Naive thymus-derived CD4-positive, alpha-beta T cell (primary cell): Measurements from ENCODE around the gene ZNF771. TPM values are rescaled to one million over a fixed set of nuclear protein-coding genes. Genes with fewer than 3 reads are reported as not detected.

Source experiments
- ATAC-seq: fragments of 150-1000 bp; cut with Tn5 transposase; 2 replicates; pipeline ENCODE4 v1.10.0; 2021; ENCODE audit warnings: mild to moderate bottlenecking, moderate library complexity
- CTCF ChIA-PET: fragments of 350-600 bp; sonication (Branson Sonifier 250); formaldehyde crosslinking; loops from one replicate; lab custom pipeline; 2021; ENCODE audit warnings: antibody characterized with exemption; lab: Charles Lee
- POLR2A ChIA-PET: fragments of 350-600 bp; sonication (Branson Sonifier 250); formaldehyde crosslinking; loops from one replicate; lab custom pipeline; 2021; ENCODE audit warnings: antibody characterized with exemption, inconsistent platforms; lab: Charles Lee
- DNase-seq, 9 donors: peaks; one replicate each; pipeline versions ENCODE4 v3.0.0 to v3.0.0-alpha.2; 2020 to 2022; ENCODE audit warnings: mixed read lengths in 1 of 9
- H3K27ac ChIP-seq: one replicate; pipeline ENCODE4 v1.7.0; 2013; ENCODE audit warnings: mild to moderate bottlenecking, low read depth, low read length, moderate library complexity
- H3K27me3 ChIP-seq, 2 donors: one replicate each; pipeline ENCODE4 v1.7.0; 2013; ENCODE audit warnings: low read length in 2 of 2, mild to moderate bottlenecking in 2 of 2, moderate library complexity in 2 of 2; ENCODE audit not compliant: control insufficient read depth in 2 of 2, insufficient read depth in 2 of 2
- H3K36me3 ChIP-seq, 3 experiments: 1 replicate in 2 of 3; 2 replicates in 1 of 3; pipeline ENCODE4 v1.7.0; 2013; ENCODE audit warnings: low read length in 3 of 3, mild to moderate bottlenecking in 3 of 3, moderate library complexity in 1 of 3; ENCODE audit not compliant: insufficient read depth in 3 of 3, control insufficient read depth in 2 of 3
- H3K4me1 ChIP-seq, 2 donors: one replicate each; pipeline ENCODE4 v1.7.0; 2013; ENCODE audit warnings: low read length in 2 of 2, mild to moderate bottlenecking in 2 of 2, moderate library complexity in 1 of 2; ENCODE audit not compliant: control insufficient read depth in 2 of 2, insufficient read depth in 2 of 2
- H3K4me3 ChIP-seq: 2 replicates; pipeline ENCODE4 v1.7.0; 2013; ENCODE audit warnings: mild to moderate bottlenecking, low read length
- H3K9me3 ChIP-seq, 3 experiments: 1 replicate in 2 of 3; 2 replicates in 1 of 3; pipeline ENCODE4 v1.7.0; 2013; ENCODE audit warnings: low read length in 3 of 3; ENCODE audit not compliant: control insufficient read depth in 2 of 3
- H3K27ac Mint-ChIP-seq, 9 donors: one replicate each; pipeline ENCODE4 v1.8.0; 2020 to 2022; ENCODE audit warnings: mixed read lengths in 9 of 9, mild to moderate bottlenecking in 8 of 9, moderate library complexity in 5 of 9, inconsistent platforms in 2 of 9
- H3K27me3 Mint-ChIP-seq, 5 donors: one replicate each; pipeline ENCODE4 v1.8.0; 2021 to 2022; ENCODE audit warnings: mixed read lengths in 5 of 5, mild to moderate bottlenecking in 1 of 5
- H3K36me3 Mint-ChIP-seq, 5 donors: one replicate each; pipeline ENCODE4 v1.8.0; 2020 to 2022; ENCODE audit warnings: mixed read lengths in 5 of 5, mild to moderate bottlenecking in 3 of 5, inconsistent platforms in 1 of 5
- H3K4me1 Mint-ChIP-seq, 7 donors: one replicate each; pipeline ENCODE4 v1.8.0; 2020 to 2022; ENCODE audit warnings: mixed read lengths in 7 of 7, mild to moderate bottlenecking in 3 of 7, inconsistent platforms in 1 of 7
- H3K4me3 Mint-ChIP-seq, 10 donors: one replicate each; pipeline ENCODE4 v1.8.0; 2020 to 2022; ENCODE audit warnings: mild to moderate bottlenecking in 10 of 10, mixed read lengths in 10 of 10, moderate library complexity in 6 of 10, inconsistent platforms in 2 of 10
- H3K9me3 Mint-ChIP-seq, 11 donors: one replicate each; pipeline ENCODE4 v1.8.0; 2020 to 2022; ENCODE audit warnings: mixed read lengths in 11 of 11, mild to moderate bottlenecking in 4 of 11, inconsistent platforms in 1 of 11, moderate library complexity in 1 of 11
- intact Hi-C, 2 donors: fragments of 100-400 bp; cut with micrococcal nuclease; formaldehyde crosslinking; loops; one replicate each; pipeline ENCODE4 v1.15.1; 2023
- polyA plus RNA-seq, 2 donors: library from polyadenylated mRNA; unstranded; fragments of 300-500 nt; fragmentation: Illumina TruSeq; gene quantifications; one replicate each; pipeline ENCODE4 v1.2.3, GENCODE V29; 2021
- total RNA-seq, 6 experiments: library from RNA in 5 of 6; stranded (reverse) in 5 of 6; gene quantifications; 1 replicate in 5 of 6; 2 replicates in 1 of 6; pipeline ENCODE4 v1.2.3 and lab custom pipeline; 2021 to 2026

ZNF771 gene
- total and polyA plus RNA-seq, 7 experiments from 2014 or later = 1.2 to 9.4 (median 4.5) TPM

GRCh38 chr16:30368792-30369090, 38.7 kb upstream of the ZNF771 start:
- peak overlapping the region; percentile 83 to 92 (median 88) for H3K4me3 Mint-ChIP-seq
- ChIA-PET POLR2A (interaction anchor here (0.9 to 9.3 kb wide), 12 partner anchors 9 to 290 kb away, joined by 3 to 120 read pairs (median 4); partner anchors contain the start of genes SEPTIN1 and ZNF48), CTCF (interaction anchor here (0.6 to 2.8 kb wide), 3 partner anchors 41 to 245 kb away, joined by 3 to 9 read pairs (median 3); no protein-coding TSS in a partner anchor)
- peaks cover 0 to 19% (median 6%) of the 10 kb centered on the region in 5 donors for H3K36me3 Mint-ChIP-seq
- DNase-seq = peak in 1 of 9 donors; percentile 9
- H3K27ac ChIP-seq = peak overlapping the region; percentile 67
- H3K36me3 ChIP-seq = peaks cover 0 to 17% (median 0%) of the 10 kb centered on the region in 3 experiments
- peaks cover 0 to 3% (median 0%) of the 10 kb centered on the region in 5 donors for H3K27me3 Mint-ChIP-seq
- no peaks in the 10 kb centered on the region for H3K27me3 ChIP-seq
- peaks cover 23 to 26% of the 10 kb centered on the region in 2 donors for H3K4me1 ChIP-seq
- peaks cover 0 to 2% (median 0%) of the 10 kb centered on the region in 11 donors for H3K9me3 Mint-ChIP-seq
- peaks cover 44 to 60% (median 59%) of the 10 kb centered on the region in 7 donors for H3K4me1 Mint-ChIP-seq
- intact Hi-C loops = loop anchor here in 1 of 2 donors (2.0 kb wide), 1 partner anchor 34 kb away; no protein-coding TSS in a partner anchor
- no peak for ATAC-seq
- peak overlapping the region; percentile 52 to 90 (median 80) for H3K27ac Mint-ChIP-seq
- H3K4me3 ChIP-seq = peak overlapping the region; percentile 73
- no peaks in the 10 kb centered on the region for H3K9me3 ChIP-seq

- ChIA-PET POLR2A (interaction anchor here (0.9 to 9.3 kb wide), 12 partner anchors 9 to 290 kb away, joined by 3 to 120 read pairs (median 4); partner anchors contain the start of genes SEPTIN1 and ZNF48), CTCF (interaction anchor here (0.6 to 2.8 kb wide), 4 partner anchors 14 to 245 kb away, joined by 3 to 9 read pairs (median 4); partner anchors contain the start of gene SEPTIN1)
- Histone ChIP-seq H3K27me3 (no peaks in the 10 kb centered on the region), H3K9me3 (no peaks in the 10 kb centered on the region), H3K27ac (peak overlapping the region; percentile 67), H3K4me3 (peak overlapping the region; percentile 73), H3K4me1 (peaks cover 23 to 26% of the 10 kb centered on the region in 2 donors), H3K36me3 (peaks cover 0 to 16% (median 0%) of the 10 kb centered on the region in 3 experiments)
- Mint-ChIP-seq H3K4me3 (peak overlapping the region; percentile 83 to 92 (median 88)), H3K9me3 (peaks cover 0 to 2% (median 0%) of the 10 kb centered on the region in 11 donors), H3K36me3 (peaks cover 0 to 17% (median 5%) of the 10 kb centered on the region in 5 donors), H3K27me3 (peaks cover 0 to 3% (median 0%) of the 10 kb centered on the region in 5 donors), H3K27ac (peak overlapping the region; percentile 52 to 90 (median 80)), H3K4me1 (peaks cover 44 to 60% (median 58%) of the 10 kb centered on the region in 7 donors)
- intact Hi-C loops = loop anchor here in 1 of 2 donors (2.0 kb wide), 1 partner anchor 35 kb away; no protein-coding TSS in a partner anchor
- ATAC-seq (no peak), DNase-seq (peak in 3 of 9 donors; percentile 19 to 20 (median 19))
These were observed 38.1 kb upstream of the ZNF771 start for GRCh38 chr16:30369091-30369937.

GRCh38 chr16:30369938-30370455, 37.4 kb upstream of the ZNF771 start:
- H3K9me3 Mint-ChIP-seq = peaks cover 0 to 2% (median 0%) of the 10 kb centered on the region in 11 donors
- peak overlapping the region; percentile 73 for H3K4me3 ChIP-seq
- H3K36me3 Mint-ChIP-seq = peaks cover 0 to 16% (median 0%) of the 10 kb centered on the region in 5 donors
- peak overlapping the region; percentile 68 to 90 (median 84) for H3K4me3 Mint-ChIP-seq
- H3K4me1 ChIP-seq = peaks cover 23 to 26% of the 10 kb centered on the region in 2 donors
- no peaks in the 10 kb centered on the region for H3K27me3 ChIP-seq
- ATAC-seq (peak; percentile 0), DNase-seq (no peak)
- H3K27ac ChIP-seq = peak overlapping the region; percentile 67
- peak overlapping the region in 7 of 9 donors; percentile 85 to 98 (median 94) for H3K27ac Mint-ChIP-seq
- H3K27me3 Mint-ChIP-seq = peaks cover 0 to 3% (median 0%) of the 10 kb centered on the region in 5 donors
- peaks cover 0 to 10% (median 0%) of the 10 kb centered on the region in 3 experiments for H3K36me3 ChIP-seq
- H3K9me3 ChIP-seq = no peaks in the 10 kb centered on the region
- intact Hi-C loops = loop anchor here (1.0 to 10.0 kb wide), 11 partner anchors 8 to 555 kb away; partner anchors contain the start of genes ALDOA (in 1 of the 2), CD2BP2 (in 1 of the 2), FBRS (in 1 of the 2) and FBXL19 (in 1 of the 2)
- ChIA-PET POLR2A (interaction anchor here (0.9 to 9.3 kb wide), 13 partner anchors 10 to 267 kb away, joined by 3 to 120 read pairs (median 8); partner anchors contain the start of genes CD2BP2, DCTPP1, SEPTIN1 and ZNF48), CTCF (interaction anchor here (1.6 to 2.8 kb wide), 3 partner anchors 13 to 40 kb away, joined by 5 to 11 read pairs (median 9); partner anchors contain the start of gene SEPTIN1)
- H3K4me1 Mint-ChIP-seq = peaks cover 44 to 59% (median 54%) of the 10 kb centered on the region in 7 donors

GRCh38 chr16:30370456-30371247, 36.8 kb upstream of the ZNF771 start, which contains the start of gene TBC1D10B:
TSS of gene TBC1D10B (minus strand) at chr16:30370494. CDS start at chr16:30370183, 311 bp downstream.
- POLR2A ChIA-PET = interaction anchor here (0.6 to 9.3 kb wide), 22 partner anchors 10 to 305 kb away, joined by 3 to 120 read pairs (median 5); partner anchors contain the start of genes ALDOA, CD2BP2, CORO1A and DCTPP1

GRCh38 chr16:30371248-30371816, 36.1 kb upstream of the ZNF771 start:
- Histone ChIP-seq H3K9me3 (no peaks in the 10 kb centered on the region), H3K4me3 (peak overlapping the region; percentile 76), H3K27ac (peak overlapping the region; percentile 80), H3K27me3 (no peaks in the 10 kb centered on the region), H3K4me1 (peaks cover 24 to 30% of the 10 kb centered on the region in 2 donors), H3K36me3 (peaks cover 0 to 9% (median 0%) of the 10 kb centered on the region in 3 experiments)
- no peak for DNase-seq
- intact Hi-C loops = loop anchor here (1.0 to 10.0 kb wide), 8 partner anchors 11 to 553 kb away; partner anchors contain the start of genes FBRS (in 1 of the 2), FBXL19 (in 1 of the 2), SEPTIN1 (in 1 of the 2) and TBX6 (in 1 of the 2)
- Mint-ChIP-seq H3K27me3 (peaks cover 0 to 3% (median 0%) of the 10 kb centered on the region in 5 donors), H3K4me1 (peaks cover 42 to 51% (median 46%) of the 10 kb centered on the region in 7 donors), H3K9me3 (peaks cover 0 to 2% (median 0%) of the 10 kb centered on the region in 11 donors), H3K36me3 (peaks cover 0 to 9% (median 0%) of the 10 kb centered on the region in 5 donors), H3K4me3 (peak overlapping the region; percentile 68 to 90 (median 84)), H3K27ac (peak overlapping the region; percentile 63 to 98 (median 93))
- ChIA-PET CTCF (interaction anchor here (0.6 to 2.0 kb wide), 10 partner anchors 11 to 564 kb away, joined by 3 to 11 read pairs (median 4); partner anchors contain the start of genes SEPTIN1 and ZNF771), POLR2A (interaction anchor here (0.6 to 9.3 kb wide), 19 partner anchors 9 to 632 kb away, joined by 3 to 120 read pairs (median 5); partner anchors contain the start of genes ALDOA, CD2BP2, CORO1A and DCTPP1)
- no peak for ATAC-seq

More at GRCh38 chr16:30370456-30371247, 36.8 kb upstream of the ZNF771 start, which contains the start of gene TBC1D10B:
- peak within 1 kb of the TSS; percentile 80 for H3K27ac ChIP-seq
- Mint-ChIP-seq H3K27me3 (peaks cover 0 to 3% (median 0%) of the 10 kb centered on the region in 5 donors), H3K27ac (peak within 1 kb of the TSS; percentile 63 to 98 (median 93)), H3K36me3 (peaks cover 0 to 11% (median 0%) of the 10 kb centered on the region in 5 donors), H3K4me3 (peak within 1 kb of the TSS; percentile 83 to 92 (median 89)), H3K9me3 (peaks cover 0 to 2% (median 0%) of the 10 kb centered on the region in 11 donors), H3K4me1 (peaks cover 42 to 54% (median 50%) of the 10 kb centered on the region in 7 donors)
- peak; percentile 91 for ATAC-seq
- peaks cover 24 to 25% of the 10 kb centered on the region in 2 donors for H3K4me1 ChIP-seq
- DNase-seq = peak; percentile 89 to 100 (median 100)
- CTCF ChIA-PET = interaction anchor here (0.6 to 2.0 kb wide), 9 partner anchors 12 to 563 kb away, joined by 3 to 11 read pairs (median 4); partner anchors contain the start of genes SEPTIN1 and ZNF771
- peaks cover 0 to 5% (median 0%) of the 10 kb centered on the region in 3 experiments for H3K36me3 ChIP-seq
- intact Hi-C loops = loop anchor here (1.0 to 10.0 kb wide), 13 partner anchors 8 to 554 kb away; partner anchors contain the start of genes ALDOA (in 1 of the 2), CD2BP2 (in 1 of the 2), FBRS (in 1 of the 2) and FBXL19 (in 1 of the 2)
- no peaks in the 10 kb centered on the region for H3K27me3 ChIP-seq
- no peaks in the 10 kb centered on the region for H3K9me3 ChIP-seq
- H3K4me3 ChIP-seq = peak within 1 kb of the TSS; percentile 76
